Limb (tissue), 2 donors: ENCODE results near the gene HSD17B14.
"Not testable (repeated sequence)": the region's sequence is repeated elsewhere in the genome, so short reads cannot be mapped to it uniquely, and the experiment has no call there.

Experiments used
- DNase-seq, 2 donors: peaks; one replicate each; pipeline ENCODE4 v3.0.0-alpha.2; 2016; ENCODE audit errors: extremely low spot score in 2 of 2

Gene HSD17B14

DNA sequence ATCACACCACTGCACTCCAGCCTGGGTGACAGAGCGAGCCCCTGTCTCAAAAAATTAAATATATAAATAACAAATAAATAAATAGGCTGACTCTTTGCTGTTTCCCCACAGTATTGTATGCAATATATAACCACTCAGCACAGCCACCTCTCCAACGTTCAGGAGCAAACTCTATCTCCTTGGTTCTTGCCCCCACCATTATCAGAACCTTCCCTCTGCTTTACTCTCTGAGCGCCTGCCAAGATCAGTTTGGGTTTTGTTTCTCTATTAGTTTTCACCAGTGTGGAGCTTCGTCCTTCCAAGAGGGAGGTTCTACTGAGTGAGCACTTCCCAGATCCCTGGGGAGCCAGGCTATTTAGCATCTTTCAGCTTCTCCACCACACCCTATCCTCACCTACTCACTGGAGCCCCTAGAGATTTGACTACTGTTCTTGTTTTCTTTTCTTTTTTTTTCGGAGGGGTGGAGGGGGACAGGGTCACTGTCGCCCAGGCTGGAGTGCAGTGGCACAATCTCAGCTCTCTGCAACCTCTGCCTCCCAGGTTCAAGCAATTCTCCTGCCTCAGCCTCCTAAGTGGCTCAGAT lies 68.0 kb downstream of the HSD17B14 start:
- DNase-seq: not testable (repeated sequence)

DNA sequence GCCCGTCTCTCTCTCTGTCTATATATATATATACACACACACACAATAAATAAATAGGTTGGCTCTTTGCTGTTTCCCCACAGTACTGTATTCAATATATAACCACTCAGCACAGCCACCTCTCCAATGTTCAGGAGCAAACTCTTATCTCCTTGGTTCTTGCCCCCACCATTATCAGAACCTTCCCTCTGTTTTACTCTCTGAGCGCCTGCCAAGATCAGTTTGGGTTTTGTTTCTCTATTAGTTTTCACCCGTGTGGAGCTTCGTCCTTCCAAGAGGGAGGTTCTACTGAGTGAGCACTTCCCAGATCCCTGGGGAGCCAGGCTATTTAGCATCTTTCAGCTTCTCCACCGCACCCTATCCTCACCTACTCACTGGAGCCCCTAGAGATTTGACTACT lies 70.5 kb downstream of the HSD17B14 start:
- not testable (repeated sequence) for DNase-seq
